OCI-LY1 (cell line): ENCODE results near the gene ZMYM4.

ENCODE experiments used
- CTCF ChIP-seq: fragments of 200-600 bp; sonication (generic), shearing (Covaris generic); IDR thresholded peaks from 2 replicates; pipeline ENCODE4 v1.5.1; 2017; ENCODE audit warnings: mild to moderate bottlenecking, antibody characterized with exemption, low read length, moderate library complexity, mixed read lengths
- EZH2 ChIP-seq: fragments of 200-600 bp; sonication (generic), shearing (Covaris generic); IDR thresholded peaks from 2 replicates; pipeline ENCODE4 v1.8.0; 2017; ENCODE audit warnings: borderline replicate concordance, mixed run types, mild to moderate bottlenecking, antibody characterized with exemption, low read length, moderate library complexity, mixed read lengths

- TF ChIP-seq CTCF (no peak), EZH2 (no peak)
Observed at GRCh38 chr1:35432231-35432630, 163.7 kb downstream of the ZMYM4 start.
